ENCODE results near the gene MEGF6.

MEGF6 gene

DNA sequence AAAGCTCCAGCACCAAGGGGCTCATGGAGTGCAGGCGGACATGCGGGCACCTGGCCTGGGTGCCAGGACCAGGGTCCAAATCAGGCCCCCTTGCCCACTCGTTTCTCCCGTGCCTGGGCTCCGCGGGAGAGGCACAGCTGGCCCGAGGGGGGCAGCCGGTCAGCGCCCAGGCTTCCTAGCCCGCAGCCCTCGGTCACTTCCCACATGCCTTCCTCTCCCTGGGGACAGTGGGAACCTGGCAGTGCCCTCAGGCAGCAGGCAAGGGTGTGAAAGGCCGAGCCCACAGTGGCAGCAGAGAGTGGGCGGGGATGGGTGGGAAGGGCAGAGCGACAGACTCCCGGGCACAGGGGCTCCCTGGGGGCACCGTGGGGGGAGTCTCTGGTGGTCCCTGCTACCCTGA, 69.8 kb downstream of the MEGF6 start:
- TF ChIP-seq, protein P1, sequence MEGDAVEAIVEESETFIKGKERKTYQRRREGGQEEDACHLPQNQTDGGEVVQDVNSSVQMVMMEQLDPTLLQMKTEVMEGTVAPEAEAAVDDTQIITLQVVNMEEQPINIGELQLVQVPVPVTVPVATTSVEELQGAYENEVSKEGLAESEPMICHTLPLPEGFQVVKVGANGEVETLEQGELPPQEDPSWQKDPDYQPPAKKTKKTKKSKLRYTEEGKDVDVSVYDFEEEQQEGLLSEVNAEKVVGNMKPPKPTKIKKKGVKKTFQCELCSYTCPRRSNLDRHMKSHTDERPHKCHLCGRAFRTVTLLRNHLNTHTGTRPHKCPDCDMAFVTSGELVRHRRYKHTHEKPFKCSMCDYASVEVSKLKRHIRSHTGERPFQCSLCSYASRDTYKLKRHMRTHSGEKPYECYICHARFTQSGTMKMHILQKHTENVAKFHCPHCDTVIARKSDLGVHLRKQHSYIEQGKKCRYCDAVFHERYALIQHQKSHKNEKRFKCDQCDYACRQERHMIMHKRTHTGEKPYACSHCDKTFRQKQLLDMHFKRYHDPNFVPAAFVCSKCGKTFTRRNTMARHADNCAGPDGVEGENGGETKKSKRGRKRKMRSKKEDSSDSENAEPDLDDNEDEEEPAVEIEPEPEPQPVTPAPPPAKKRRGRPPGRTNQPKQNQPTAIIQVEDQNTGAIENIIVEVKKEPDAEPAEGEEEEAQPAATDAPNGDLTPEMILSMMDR (IDR thresholded peaks at IDR 0.05; ENCODE audit: low read depth, low read length), result no peak
- no peak for DNase-seq (ENCODE audit: extremely low read depth, low read depth)

DNA sequence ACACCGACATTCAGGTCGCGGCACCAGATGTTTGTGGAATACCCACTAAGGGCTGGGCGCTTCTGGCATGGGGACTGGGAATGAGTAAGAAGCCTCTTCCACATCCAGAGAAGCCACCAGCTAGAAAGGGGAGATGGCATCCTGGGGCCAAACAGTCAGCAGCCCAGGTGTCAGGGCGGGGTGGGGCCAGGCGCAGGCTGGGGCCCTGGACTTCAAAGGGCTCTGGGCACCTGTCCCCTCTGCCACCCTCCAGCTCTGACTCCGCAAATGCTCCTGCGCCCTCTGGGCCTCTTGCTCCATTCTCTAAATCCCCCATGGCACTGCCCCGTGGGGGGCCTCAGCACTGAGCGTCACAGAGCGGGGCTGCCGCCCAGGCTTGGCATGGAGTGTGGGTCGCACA, 70.4 kb downstream of the MEGF6 start:
- TF ChIP-seq, protein P1 (IDR thresholded peaks at IDR 0.05; ENCODE audit: low read depth, low read length), result no peak
- DNase-seq (ENCODE audit: extremely low read depth, low read depth), result no peak

DNA sequence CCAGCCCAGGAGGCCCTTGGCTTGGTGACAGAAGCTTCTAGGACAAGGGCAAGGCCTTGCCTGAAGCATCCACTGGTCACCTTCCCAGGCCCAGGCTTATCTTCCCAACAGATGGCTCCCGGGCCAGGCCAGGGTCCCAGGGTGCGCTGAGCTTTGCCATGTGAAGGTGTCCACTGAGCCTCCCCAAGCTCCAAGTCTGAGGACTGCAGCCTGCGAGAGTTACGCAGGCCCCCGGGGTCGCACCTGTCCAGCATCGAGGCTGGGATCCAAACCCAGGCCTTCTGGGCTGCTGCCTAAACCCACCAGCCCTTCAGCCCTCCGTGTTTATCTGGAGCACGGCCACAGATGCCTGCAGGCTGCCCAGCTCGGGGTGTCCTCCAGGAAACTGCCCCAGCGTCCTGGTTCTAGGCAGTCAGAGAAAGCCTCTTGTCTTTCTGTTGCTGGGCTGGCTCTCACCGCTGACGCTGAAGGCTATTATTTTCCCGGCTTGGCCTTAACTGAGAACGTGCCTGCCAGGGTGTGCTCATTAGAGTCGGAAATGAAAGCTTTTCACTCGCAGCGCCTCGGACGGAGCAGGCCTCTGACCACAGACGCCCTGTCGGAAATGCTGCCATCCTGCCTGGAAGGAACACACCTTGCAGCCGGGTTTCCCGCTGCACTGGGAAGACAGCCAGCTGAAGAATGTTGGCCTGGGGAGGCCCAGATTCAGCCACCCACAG, 71.4 kb downstream of the MEGF6 start:
- DNase-seq (ENCODE audit: extremely low read depth, low read depth), result no peak
- TF ChIP-seq, protein P1 (IDR thresholded peaks at IDR 0.05; ENCODE audit: low read depth, low read length), result no peak

DNA sequence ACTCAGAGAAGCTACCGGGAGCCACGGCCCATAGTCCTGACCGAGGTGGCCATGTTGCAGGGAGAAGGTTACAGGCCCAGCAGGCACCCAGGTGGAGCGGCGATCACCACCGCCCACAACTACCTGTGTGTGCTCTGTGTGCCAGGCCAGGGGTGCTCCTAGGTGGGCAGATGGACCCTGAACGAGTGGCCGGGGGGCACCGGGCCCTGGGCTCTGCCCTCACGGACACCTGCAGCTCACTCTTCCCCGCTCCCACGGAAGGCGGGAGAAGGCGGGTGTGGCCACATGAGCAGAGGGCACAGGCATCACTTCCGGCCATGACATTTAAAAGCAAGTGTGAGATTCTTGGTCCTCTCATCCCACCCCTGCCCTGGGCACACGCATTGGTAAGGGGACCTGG, 73.9 kb downstream of the MEGF6 start:
- TF ChIP-seq, protein P1 (IDR thresholded peaks at IDR 0.05; ENCODE audit: low read depth, low read length), result no peak
- no peak for DNase-seq (ENCODE audit: extremely low read depth, low read depth)

DNA sequence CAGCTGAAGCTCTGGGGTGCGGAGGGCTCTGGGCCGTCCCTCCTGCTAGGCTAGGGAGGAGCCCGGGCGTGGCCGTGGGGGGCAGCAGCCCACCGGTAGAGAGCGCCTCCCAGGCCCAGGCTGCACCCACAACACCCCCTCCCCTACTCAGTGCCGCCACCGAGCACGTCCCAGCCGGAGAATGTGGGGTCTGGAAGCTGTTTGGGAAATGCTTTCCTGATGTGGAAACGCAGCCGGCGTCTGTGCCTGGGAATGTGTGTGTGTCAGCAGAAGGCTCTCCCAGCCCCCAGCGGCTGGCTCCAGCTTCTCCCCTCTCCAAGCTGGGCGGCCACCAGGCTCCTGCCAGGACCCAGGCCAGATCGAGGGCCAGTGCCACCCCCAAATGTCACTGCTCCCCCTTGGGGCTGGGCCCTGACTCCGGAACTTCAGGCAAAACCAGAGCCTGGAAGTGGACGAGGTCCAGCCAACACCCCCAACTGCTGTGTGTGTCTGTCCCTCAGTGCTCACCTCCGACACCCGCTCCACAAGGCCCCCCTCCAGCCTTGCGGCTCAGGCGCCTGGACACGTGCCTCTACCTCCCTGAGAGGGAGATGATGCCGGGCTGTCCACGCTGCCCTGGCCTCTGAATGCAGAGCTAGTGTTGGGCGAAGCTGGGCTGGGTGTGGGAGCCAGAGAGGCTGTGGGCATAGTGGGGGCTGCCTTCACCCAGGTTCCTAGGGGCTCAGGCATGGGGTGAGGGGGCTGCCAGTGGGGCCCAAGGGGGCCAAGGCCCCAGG, 74.7 kb downstream of the MEGF6 start:
- TF ChIP-seq, protein P1 (IDR thresholded peaks at IDR 0.05; ENCODE audit: low read depth, low read length), result no peak
- DNase-seq (ENCODE audit: extremely low read depth, low read depth), result no peak

DNA sequence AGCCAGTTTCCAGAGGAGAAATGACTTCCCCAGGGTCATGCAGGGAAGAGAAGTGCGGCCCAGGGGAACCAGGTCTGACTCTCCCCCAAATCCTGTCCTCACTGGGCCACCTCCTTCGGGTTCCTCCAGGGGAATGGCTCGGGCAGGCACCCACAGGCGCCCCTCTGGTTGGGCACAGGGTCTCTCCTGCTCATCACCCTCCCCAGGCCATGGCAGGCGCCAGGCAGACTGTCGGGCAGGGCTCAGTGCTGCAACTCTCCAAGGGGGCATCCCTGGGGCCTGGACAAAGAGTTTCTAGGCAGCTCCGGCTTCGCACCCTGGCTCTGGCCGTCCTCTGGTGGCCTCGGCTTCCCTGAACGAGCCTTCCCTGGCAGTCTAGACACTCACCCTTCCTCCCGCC, 75.6 kb downstream of the MEGF6 start:
- no peak for DNase-seq (ENCODE audit: extremely low read depth, low read depth)
- TF ChIP-seq, protein P1 (IDR thresholded peaks at IDR 0.05; ENCODE audit: low read depth, low read length), result no peak
